CD14-positive monocyte (primary cell): ENCODE data around the gene EGFL6. TPM values are rescaled to one million over a fixed set of nuclear protein-coding genes. Genes with fewer than 3 reads are reported as not detected.

ENCODE experiments used
- DNase-seq, 3 donors: peaks; one replicate each; pipeline ENCODE4 v3.0.0-alpha.2; 2011 to 2022
- H2AFZ ChIP-seq: 2 replicates; pipeline ENCODE4 v1.6.0; 2012; ENCODE audit warnings: mild to moderate bottlenecking, low read depth, low read length, inconsistent platforms; ENCODE audit not compliant: insufficient read depth, poor library complexity, severe bottlenecking
- H3K27ac ChIP-seq, 2 donors: 1 replicate in 1 of 2; 2 replicates in 1 of 2; pipeline ENCODE4 v1.5.1; 2012 to 2013; ENCODE audit warnings: low read length in 2 of 2, control low read depth in 1 of 2, inconsistent platforms in 1 of 2, low read depth in 1 of 2, mild to moderate bottlenecking in 1 of 2
- H3K27me3 ChIP-seq, 2 donors: one replicate each; pipeline versions ENCODE4 v1.6.0 to v1.6.1; 2011 to 2013; ENCODE audit warnings: low read length in 2 of 2; ENCODE audit not compliant: control insufficient read depth in 2 of 2, insufficient read depth in 2 of 2
- H3K36me3 ChIP-seq, 2 donors: replicated peaks in 1 of 2; 1 replicate in 1 of 2; 2 replicates in 1 of 2; pipeline versions ENCODE4 v1.5.1 to v1.6.1; 2012 to 2013; ENCODE audit warnings: low read length in 2 of 2, control low read depth in 1 of 2, inconsistent platforms in 1 of 2, mild to moderate bottlenecking in 1 of 2; ENCODE audit not compliant: insufficient read depth in 2 of 2, control insufficient read depth in 1 of 2
- H3K4me1 ChIP-seq, 2 donors: 1 replicate in 1 of 2; 2 replicates in 1 of 2; pipeline versions ENCODE4 v1.5.1 to v1.6.1; 2012 to 2013; ENCODE audit warnings: low read length in 2 of 2, control low read depth in 1 of 2, inconsistent platforms in 1 of 2, mild to moderate bottlenecking in 1 of 2, moderate library complexity in 1 of 2; ENCODE audit not compliant: insufficient read depth in 2 of 2, control insufficient read depth in 1 of 2
- H3K4me2 ChIP-seq: replicated peaks from 2 replicates; pipeline ENCODE3; 2012; ENCODE audit warnings: low read length, moderate library complexity, mild to moderate bottlenecking; ENCODE audit not compliant: poor library complexity, severe bottlenecking; ENCODE audit errors: extremely low read depth
- H3K4me3 ChIP-seq, 3 experiments: fragments of 200-600 bp in 1 of 3; sonication (generic) in 1 of 3; replicated peaks in 1 of 3; 1 replicate in 2 of 3; 2 replicates in 1 of 3; pipeline ENCODE4 v1.5.1; 2011 to 2013; ENCODE audit warnings: low read length in 3 of 3, mild to moderate bottlenecking in 3 of 3, control low read depth in 2 of 3, low read depth in 2 of 3, inconsistent platforms in 1 of 3, moderate library complexity in 1 of 3
- H3K79me2 ChIP-seq: 2 replicates; pipeline ENCODE4 v1.6.0; 2012; ENCODE audit warnings: mild to moderate bottlenecking, control low read depth, inconsistent platforms, low read length, moderate library complexity; ENCODE audit not compliant: insufficient read depth
- H3K9ac ChIP-seq: 2 replicates; pipeline ENCODE4 v1.6.0; 2017; ENCODE audit warnings: low read length, mild to moderate bottlenecking; ENCODE audit not compliant: insufficient read depth, poor library complexity, severe bottlenecking
- H3K9me3 ChIP-seq, 2 donors: replicated peaks in 1 of 2; 1 replicate in 1 of 2; 2 replicates in 1 of 2; pipeline versions ENCODE4 v1.5.1 to v1.6.1; 2012 to 2013; ENCODE audit warnings: low read length in 2 of 2, control low read depth in 1 of 2; ENCODE audit not compliant: control insufficient read depth in 1 of 2, insufficient read depth in 1 of 2
- H4K20me1 ChIP-seq: 2 replicates; pipeline ENCODE4 v1.6.0; 2012; ENCODE audit warnings: mild to moderate bottlenecking, low read length, control low read depth, moderate library complexity; ENCODE audit not compliant: insufficient read depth
- H3K27ac Mint-ChIP-seq, 7 donors: one replicate each; pipeline ENCODE4 v1.8.0; 2020; ENCODE audit warnings: mild to moderate bottlenecking in 7 of 7, mixed read lengths in 7 of 7, moderate library complexity in 6 of 7, inconsistent platforms in 2 of 7
- H3K27me3 Mint-ChIP-seq, 3 donors: one replicate each; pipeline ENCODE4 v1.8.0; 2021 to 2022; ENCODE audit warnings: low read depth in 3 of 3, mild to moderate bottlenecking in 3 of 3, mixed read lengths in 3 of 3, moderate library complexity in 3 of 3, inconsistent platforms in 1 of 3
- H3K36me3 Mint-ChIP-seq, 2 donors: one replicate each; pipeline ENCODE4 v1.8.0; 2020; ENCODE audit warnings: mixed read lengths in 2 of 2, inconsistent platforms in 1 of 2, mild to moderate bottlenecking in 1 of 2
- H3K4me1 Mint-ChIP-seq: one replicate; pipeline ENCODE4 v1.8.0; 2020; ENCODE audit warnings: mild to moderate bottlenecking, mixed read lengths
- H3K4me3 Mint-ChIP-seq, 2 donors: one replicate each; pipeline ENCODE4 v1.8.0; 2020; ENCODE audit warnings: mild to moderate bottlenecking in 2 of 2, mixed read lengths in 2 of 2, moderate library complexity in 1 of 2
- H3K9me3 Mint-ChIP-seq, 7 donors: one replicate each; pipeline ENCODE4 v1.8.0; 2020 to 2022; ENCODE audit warnings: mixed read lengths in 7 of 7, mild to moderate bottlenecking in 6 of 7, moderate library complexity in 6 of 7, inconsistent platforms in 2 of 7
- WGBS: methylation state at CpG from one replicate; pipeline ENCODE4 v1.1.5; 2013; ENCODE audit warnings: missing lambda C conversion rate; ENCODE audit not compliant: insufficient coverage; 5-methylcytosine and 5-hydroxymethylcytosine counted together
- intact Hi-C, 2 donors: fragments of 100-400 bp; cut with micrococcal nuclease; formaldehyde crosslinking; loops; one replicate each; pipeline versions ENCODE4 v1.15.0 to v1.15.1; 2023
- polyA plus RNA-seq, 3 donors: library from polyadenylated mRNA; depleted of rRNA in 1 of 3; unstranded in 2 of 3; stranded (reverse) in 1 of 3; fragments of 300-500 nt in 2 of 3; fragments of >200 nt in 1 of 3; fragmentation: Illumina TruSeq in 2 of 3; gene quantifications; 1 replicate in 2 of 3; 2 replicates in 1 of 3; pipeline ENCODE4 v1.2.3, GENCODE V29; 2012 to 2021
- TF ChIP-seq, protein P1 (sequence below): fragments of 200-600 bp; IDR thresholded peaks from one replicate; pipeline ENCODE4 v1.8.0; 2022; ENCODE audit warnings: antibody characterized with exemption, mild to moderate bottlenecking

The EGFL6 gene
- polyA plus RNA-seq, 3 donors, result not detected

DNA sequence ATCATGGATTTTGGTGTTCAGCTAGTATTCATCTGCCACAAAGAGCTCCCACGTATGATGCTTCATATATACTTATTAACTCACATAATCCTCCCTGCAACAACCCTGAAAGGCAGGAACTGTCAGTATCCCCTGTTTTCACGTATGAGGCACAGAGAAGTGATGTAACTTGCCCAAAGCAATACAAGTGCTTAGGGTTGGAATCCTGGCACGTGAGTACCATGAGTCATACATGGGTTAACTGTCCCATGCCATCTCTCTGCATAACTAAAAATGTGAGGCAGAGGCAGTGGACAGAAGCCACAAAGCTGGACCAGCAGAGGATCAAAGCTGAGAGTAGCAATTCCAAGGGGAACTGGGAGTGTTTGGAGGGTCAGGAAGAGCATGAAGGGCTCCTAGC is 35.7 kb upstream of the EGFL6 start:
- Histone ChIP-seq H3K27ac (no peak overlapping the region), H3K4me3 (no peak overlapping the region), H3K4me1 (no peaks in the 10 kb centered on the region), H3K79me2 (no peaks in the 10 kb centered on the region), H3K27me3 (peaks cover 0 to 15% of the 10 kb centered on the region in 2 donors), H3K36me3 (no peaks in the 10 kb centered on the region), H4K20me1 (no peaks in the 10 kb centered on the region), H3K9ac (no peak overlapping the region), H3K9me3 (no peaks in the 10 kb centered on the region), H3K4me2 (no peak overlapping the region), H2AFZ (no peak overlapping the region)
- peak in 1 of 3 donors; percentile 27 for DNase-seq
- H3K27me3 Mint-ChIP-seq, result peaks cover 0 to 24% (median 4%) of the 10 kb centered on the region in 3 donors
- H3K4me3 Mint-ChIP-seq, result no peak overlapping the region
- no CpG with 5 or more reads among the region's 3 CpGs for WGBS
- H3K9me3 Mint-ChIP-seq, result peaks cover 0 to 2% (median 0%) of the 10 kb centered on the region in 7 donors
- no peaks in the 10 kb centered on the region for H3K36me3 Mint-ChIP-seq
- TF ChIP-seq, protein P1, sequence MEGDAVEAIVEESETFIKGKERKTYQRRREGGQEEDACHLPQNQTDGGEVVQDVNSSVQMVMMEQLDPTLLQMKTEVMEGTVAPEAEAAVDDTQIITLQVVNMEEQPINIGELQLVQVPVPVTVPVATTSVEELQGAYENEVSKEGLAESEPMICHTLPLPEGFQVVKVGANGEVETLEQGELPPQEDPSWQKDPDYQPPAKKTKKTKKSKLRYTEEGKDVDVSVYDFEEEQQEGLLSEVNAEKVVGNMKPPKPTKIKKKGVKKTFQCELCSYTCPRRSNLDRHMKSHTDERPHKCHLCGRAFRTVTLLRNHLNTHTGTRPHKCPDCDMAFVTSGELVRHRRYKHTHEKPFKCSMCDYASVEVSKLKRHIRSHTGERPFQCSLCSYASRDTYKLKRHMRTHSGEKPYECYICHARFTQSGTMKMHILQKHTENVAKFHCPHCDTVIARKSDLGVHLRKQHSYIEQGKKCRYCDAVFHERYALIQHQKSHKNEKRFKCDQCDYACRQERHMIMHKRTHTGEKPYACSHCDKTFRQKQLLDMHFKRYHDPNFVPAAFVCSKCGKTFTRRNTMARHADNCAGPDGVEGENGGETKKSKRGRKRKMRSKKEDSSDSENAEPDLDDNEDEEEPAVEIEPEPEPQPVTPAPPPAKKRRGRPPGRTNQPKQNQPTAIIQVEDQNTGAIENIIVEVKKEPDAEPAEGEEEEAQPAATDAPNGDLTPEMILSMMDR, result no peak
- intact Hi-C loops, result no loop called here
- H3K4me1 Mint-ChIP-seq, result peaks cover 5% of the 10 kb centered on the region
- no peak overlapping the region for H3K27ac Mint-ChIP-seq

DNA sequence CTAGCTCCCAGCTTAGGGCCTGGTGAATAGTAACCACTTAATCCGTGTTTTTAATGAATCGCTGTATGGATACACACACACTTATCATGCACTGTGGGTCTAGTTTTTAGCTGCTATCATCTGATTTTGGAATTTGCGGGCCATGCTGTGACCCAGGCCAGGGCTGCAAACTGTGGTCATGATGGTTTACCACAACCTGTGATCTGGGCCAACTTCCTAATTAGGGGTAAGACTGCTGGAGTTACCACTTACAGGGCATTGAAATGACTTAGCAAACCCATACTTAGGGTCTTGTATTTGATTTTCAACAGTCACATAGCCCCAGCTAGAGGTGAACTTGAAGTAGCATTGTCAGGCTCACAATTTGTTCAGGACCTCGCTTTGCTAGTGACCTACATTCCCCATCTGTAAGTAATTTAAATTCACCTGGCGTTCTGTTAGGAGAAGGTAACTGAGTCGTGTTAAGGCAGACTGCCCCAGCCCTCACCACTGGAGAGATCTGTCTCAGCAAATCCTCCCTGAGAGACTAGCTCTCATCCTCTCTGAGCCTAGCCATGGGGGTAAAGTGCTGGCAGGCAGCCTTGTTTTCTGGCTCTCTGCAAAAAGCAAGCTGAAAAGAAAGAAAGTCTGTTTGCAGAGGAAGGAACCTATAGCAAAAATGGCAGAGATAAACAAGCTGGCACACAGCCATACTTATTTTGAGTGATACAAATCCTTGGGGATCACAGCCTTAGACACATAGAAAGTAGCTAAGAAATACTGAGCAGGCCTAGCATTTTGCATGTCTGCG is 33.8 kb upstream of the EGFL6 start:
- H3K36me3 ChIP-seq, result no peaks in the 10 kb centered on the region
- no peak overlapping the region for H3K27ac ChIP-seq
- DNase-seq, result no peak
- no peaks in the 10 kb centered on the region for H3K36me3 Mint-ChIP-seq
- WGBS, result no CpG with 5 or more reads among the region's 7 CpGs
- no peak overlapping the region for H3K9ac ChIP-seq
- peaks cover 0 to 19% (median 5%) of the 10 kb centered on the region in 3 donors for H3K27me3 Mint-ChIP-seq
- no peaks in the 10 kb centered on the region for H3K79me2 ChIP-seq
- no peak overlapping the region for H3K27ac Mint-ChIP-seq
- H3K4me1 Mint-ChIP-seq, result peaks cover 5% of the 10 kb centered on the region
- no peaks in the 10 kb centered on the region for H3K4me1 ChIP-seq
- no peak overlapping the region for H3K4me2 ChIP-seq
- H3K4me3 ChIP-seq, result no peak overlapping the region
- H3K9me3 Mint-ChIP-seq, result peaks cover 0 to 2% (median 0%) of the 10 kb centered on the region in 7 donors
- TF ChIP-seq, protein P1, result no peak
- peaks cover 0 to 26% of the 10 kb centered on the region in 2 donors for H3K27me3 ChIP-seq
- H3K4me3 Mint-ChIP-seq, result no peak overlapping the region
- intact Hi-C loops, result no loop called here
- H3K9me3 ChIP-seq, result no peaks in the 10 kb centered on the region
- no peak overlapping the region for H2AFZ ChIP-seq
- H4K20me1 ChIP-seq, result no peaks in the 10 kb centered on the region
